HK-2 (cell line): ENCODE results near the gene CLEC9A.

Experiments used
- DNase-seq: peaks from one replicate; pipeline ENCODE4 v3.0.0-alpha.2; 2018; ENCODE audit not compliant: unreplicated experiment

Gene CLEC9A

DNA sequence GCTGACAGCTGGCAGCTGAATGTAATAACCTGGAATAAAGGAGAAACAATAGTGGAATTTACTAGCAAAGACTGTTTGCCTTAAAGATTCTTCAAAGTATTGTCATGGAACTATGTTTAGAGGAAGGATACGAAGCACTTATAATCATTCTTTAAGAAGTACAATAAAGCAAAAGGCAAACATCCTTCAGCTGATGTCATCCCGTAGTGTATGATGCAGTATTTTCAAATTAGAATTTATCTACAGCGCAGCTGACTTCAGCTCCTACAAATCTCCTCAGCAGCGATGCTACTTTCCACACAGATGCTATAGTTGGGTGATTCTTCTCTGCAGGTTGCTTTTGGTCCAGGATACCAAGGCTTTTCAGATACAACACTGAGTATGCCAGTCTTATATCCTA is 36.8 kb downstream of the CLEC9A start:
- DNase-seq = no peak

DNA sequence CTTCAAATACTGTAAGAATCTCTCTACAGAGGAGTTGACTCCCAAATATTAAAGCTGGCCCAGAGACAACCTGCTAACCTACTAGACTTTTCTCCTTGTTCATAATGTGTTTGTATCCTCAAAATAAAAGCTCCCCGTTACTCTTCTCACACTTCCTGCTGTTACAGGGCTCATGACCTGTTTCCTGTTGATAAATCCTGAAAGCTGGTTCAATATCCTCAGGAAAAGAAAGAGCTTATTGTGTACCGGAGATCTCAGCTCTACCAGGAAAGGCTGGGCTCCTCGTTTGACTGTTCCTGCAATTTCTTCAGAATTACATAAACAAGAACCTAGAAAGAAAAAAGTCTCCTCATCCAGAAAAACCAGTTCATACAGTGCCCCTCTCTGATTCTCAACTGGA is 37.5 kb downstream of the CLEC9A start:
- DNase-seq = no peak

DNA sequence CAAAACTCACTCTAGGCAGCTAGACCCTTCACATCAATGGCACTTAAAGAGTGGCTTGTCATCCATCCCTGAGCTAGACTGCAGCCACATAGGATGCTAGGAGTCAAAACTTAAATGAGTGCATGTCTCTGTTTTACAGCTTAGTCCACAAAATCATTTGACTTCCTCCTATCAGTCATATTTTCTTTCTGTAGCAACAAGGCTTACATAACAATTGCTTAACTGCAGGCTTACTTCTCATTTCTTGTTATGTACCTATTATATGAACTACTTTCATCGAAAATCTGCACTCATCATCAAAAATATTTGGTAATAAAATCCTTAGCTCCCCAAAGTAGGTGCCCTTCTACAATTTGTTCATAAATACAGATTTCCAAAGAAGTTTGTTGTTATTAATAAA is 38.2 kb downstream of the CLEC9A start:
- DNase-seq = no peak

DNA sequence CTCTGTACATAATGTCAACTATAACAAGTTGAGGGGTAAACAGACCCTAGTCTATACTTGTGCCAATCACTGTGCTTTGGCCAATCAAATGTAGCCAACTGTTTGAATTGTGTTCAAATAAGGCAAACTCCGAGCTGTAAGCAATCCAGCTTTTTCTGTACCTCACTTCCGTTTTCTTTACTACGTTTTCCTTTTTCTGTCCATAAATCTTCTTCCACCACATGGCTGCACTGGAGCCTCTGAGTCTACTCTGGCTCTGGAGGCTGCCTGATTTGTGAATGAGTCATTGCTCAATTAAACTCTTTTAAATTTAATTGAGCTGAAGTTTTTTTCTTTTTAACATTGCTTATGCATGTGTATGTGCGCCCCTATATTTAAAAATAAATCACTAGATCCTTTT is 38.6 kb downstream of the CLEC9A start:
- no peak for DNase-seq

DNA sequence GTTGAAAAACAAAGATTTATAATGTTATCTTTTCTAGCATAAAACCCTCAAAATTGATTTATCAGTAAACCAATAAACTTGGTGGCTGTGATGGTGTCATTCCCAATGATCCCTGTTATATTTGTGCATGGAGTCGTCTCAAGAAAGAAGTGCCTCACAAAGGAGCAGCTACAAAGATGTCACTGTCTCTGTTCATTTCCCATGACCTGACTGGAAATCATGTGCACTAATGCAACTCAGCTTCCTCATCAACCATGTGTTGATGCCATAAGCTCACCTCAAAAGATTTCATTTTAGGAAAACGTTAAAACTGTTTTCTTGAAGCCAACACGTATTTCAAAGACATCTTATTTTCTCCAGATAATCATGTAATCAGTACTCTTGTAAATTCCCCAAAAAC is 39.5 kb downstream of the CLEC9A start:
- no peak for DNase-seq

DNA sequence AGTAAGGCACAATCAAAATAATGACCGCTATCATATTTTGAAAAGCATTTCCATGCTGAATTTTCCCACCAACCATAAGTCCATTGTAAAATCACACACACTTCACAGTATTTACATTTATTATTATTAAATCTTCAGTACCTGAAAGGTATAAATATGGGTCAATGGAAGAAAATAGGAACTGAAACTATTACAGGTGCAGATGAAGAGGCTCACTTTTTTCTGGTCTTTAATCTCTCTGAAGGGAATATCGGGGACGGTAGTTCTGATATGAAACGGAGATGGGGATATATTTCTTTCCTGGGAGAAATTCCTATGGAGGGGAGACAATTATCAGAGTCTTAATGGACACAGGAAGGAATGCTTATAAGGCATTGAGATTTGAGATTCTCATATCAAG is 39.9 kb downstream of the CLEC9A start:
- DNase-seq = no peak

DNA sequence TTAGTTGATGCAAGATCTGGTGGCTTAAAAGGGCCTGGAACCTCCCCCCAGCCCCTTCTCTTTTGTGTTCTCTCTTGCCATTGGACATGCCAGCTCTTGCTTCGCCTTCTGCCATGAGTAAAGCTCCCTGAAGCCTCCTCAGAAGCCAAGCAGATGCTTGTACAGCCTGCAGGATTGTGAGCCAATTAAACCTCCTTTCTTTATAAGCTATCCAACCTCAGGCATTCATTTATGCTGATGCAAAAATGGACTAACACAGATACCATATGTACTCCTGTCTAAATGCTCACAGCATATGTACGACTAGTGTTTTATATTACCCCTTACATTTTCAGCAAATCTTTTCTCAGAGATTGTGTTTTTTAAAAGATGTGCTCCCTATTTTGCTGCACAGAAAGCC is 41.6 kb downstream of the CLEC9A start:
- no peak for DNase-seq

DNA sequence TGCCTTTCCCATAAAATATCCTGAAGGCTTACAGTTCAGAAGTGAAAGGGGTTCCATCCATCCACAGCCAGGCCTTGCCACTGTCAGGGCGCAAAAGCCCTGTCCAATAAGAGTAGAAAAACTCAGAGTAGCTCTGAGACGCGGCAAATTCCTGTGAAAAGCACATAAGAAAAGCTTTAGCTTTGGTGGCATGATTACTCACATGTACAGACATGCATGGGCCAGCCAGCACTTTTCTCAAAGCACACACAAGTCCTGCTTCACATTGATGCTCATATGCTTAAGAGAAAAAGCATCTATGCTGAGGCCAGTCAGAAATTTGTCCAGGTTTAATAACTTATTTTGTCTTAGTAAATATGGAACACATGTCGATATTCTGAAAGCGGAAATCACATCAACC is 42.8 kb downstream of the CLEC9A start:
- no peak for DNase-seq

DNA sequence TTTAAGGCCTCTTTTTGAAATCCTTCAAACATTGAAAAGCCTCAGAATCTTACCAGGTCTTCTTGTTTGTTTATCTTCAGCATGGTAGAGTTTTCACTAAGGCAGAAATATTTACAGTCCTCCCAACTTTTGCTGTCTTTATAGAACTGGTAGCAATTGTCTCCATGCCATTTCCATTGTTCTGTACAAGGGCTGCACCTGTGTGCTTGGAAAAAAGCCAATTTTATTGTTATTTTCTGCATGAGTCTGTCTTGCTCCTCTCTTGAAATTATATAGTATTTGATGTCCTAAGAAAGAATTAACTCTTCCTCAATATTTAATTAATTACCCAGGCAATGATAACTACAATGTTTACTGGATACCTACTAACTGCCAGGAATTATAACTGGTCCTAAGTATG is 45.0 kb downstream of the CLEC9A start:
- no peak for DNase-seq

DNA sequence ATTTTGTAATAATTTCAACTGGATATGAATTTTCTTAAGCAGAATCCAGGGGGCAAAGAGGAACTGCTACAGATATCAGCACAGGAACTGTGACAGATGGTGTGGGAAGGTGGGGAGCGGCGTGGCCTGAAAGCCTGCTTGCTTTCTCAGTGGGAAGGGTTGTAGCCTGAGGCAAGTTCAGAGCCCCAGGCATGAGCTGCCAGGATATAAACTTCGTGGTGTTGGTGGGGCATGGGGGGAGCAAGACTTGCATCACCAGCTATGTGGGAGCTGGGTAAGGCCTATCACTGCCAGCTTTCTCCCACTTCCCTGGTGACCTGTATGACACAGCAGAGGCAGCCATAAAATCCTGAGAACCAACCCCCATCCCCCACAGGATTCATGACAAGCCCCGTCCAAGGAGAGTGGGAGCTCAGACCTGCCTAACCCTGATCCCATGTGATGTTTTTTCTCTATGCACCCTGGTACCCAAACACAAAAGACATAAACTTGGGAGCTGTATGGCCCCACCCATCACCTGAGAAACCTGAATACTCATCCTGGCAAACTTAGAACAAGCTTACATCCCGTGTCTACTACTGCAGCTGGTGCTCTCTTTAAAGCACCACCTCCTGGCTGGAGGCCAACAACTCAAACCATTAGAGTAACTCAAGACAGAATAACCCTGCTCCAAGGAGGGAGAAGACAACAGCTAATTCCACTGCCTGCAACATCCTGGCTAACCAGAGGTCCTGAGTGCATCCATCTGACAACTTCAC is 51.8 kb downstream of the CLEC9A start:
- DNase-seq = no peak

DNA sequence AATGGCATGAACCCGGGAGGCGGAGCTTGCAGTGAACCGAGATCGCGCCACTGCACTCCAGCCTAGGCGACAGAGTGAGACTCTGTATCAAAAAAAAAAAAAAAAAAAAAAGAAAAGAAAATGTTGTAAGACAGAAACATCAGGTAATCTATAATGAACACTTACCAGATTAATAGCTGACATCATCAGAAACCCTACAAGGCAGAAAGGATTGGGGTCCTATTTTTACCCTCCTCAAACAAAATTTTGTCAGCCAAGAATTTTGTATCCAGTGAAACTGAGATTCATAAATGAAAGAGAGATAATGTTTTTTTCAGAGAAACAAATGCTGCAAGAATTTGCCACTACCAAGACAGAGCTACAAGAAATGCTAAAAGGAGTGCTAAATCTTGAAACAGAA is 54.3 kb downstream of the CLEC9A start:
- DNase-seq = no peak

DNA sequence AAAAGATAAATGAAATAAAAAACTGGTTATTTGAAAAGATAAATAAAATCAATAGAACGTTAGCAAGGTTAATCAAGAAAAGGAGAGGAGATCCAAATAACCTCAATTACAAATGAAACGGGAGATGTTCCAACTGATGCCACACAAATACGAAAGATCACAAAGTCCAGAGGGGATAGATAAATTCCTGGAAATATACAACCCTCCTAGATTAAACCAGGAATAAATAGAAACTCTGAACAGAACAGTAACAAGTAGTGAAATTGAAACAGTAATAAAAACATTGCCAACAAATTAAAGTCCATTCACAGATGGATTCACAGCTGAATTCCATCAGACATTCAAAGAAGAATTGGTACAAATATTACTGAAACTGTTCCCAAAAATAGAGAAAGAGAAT is 55.9 kb downstream of the CLEC9A start:
- DNase-seq = no peak

DNA sequence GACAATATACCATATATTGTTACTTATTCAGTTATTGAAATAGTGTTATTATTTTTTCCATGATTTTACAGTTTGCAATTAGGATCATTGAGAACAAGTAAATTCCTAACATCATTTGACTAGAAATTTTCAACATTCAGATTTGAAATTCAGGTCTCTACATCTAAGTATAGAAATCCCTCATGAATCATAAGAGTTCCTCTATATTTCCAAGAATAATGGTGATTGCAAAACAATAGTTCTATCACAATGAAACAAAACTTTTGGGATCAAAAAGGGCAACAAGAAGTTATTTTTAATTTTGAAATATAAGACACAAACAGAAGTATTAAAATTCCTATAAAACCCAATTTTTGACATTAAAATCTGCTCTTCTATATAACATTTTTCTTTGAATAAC is 57.5 kb downstream of the CLEC9A start:
- DNase-seq = no peak

DNA sequence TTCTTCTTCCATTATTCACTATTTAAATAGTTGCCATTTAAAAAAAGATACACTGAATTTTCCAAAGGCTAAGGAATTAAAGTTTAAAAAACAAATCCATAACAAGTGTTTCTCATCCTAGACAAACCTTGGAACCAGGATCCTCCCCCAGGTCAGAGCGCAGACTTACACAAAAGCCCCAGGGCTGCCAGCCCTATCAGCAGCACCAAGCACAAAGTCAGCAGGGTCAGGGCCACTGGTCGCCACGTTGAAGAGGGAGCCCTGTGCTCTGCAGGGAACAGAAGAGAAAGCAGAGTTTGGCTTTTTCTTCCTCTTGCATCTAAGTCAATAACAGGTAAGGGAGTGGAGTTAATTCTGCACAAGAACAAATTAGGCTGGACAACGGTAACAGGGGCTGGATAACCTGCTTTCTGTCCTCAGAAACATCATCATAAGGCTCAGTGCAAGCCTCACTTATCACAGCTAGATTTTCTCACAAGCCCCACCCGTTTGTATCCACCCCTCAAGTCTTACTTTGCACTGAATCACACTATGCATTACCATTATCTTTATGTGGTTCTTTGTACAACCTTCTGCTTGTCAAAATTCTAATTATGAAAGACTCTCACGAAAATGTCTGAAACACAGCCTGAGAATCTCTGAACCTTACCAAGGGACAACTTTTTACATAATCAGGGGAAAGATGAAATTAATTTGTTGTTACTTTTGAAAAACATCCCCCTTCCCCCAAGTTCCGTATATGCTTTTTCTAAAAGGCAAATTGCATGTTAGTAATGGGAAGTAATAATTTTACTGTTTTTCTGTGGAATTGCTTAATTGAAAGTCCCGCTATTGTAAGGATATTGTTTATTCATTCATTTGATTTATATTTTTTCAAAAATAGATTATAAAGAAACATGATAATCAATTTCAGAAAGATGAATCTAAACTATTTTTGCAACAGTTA is 58.7 kb downstream of the CLEC9A start:
- DNase-seq = no peak

DNA sequence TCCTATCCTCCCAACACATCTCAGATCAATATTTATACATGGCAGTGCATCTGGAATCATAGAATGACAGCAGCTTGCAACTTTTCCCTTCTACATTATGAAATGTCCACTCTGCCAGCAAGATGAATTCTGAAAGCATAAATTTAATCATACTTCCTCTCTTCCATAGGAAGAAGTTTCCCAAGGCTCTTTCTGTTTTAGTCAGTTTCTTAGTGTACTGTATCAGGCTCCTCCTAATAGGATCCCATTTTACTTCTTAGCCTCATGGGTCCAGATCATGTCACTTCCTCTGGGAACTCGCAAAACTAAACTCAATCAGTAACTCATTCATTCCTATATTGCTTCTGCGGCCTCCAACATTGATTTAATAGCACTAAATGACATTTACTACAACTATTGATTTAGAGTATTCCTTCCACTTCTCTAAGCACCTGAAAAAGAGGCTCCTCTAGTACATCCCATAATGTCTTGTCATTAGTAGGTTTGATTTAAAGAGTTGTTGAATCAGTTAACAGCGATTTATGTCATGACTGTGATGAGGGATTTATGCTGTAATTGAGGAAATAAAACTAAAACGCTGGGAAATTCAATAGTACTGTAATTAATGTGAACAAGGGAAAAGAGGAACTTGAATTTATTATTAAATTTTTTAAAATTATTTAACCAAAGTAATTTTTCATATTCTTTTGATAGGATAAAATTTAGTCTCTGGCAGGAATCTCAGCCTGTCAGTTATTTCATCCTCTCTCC is 64.3 kb downstream of the CLEC9A start:
- no peak for DNase-seq

DNA sequence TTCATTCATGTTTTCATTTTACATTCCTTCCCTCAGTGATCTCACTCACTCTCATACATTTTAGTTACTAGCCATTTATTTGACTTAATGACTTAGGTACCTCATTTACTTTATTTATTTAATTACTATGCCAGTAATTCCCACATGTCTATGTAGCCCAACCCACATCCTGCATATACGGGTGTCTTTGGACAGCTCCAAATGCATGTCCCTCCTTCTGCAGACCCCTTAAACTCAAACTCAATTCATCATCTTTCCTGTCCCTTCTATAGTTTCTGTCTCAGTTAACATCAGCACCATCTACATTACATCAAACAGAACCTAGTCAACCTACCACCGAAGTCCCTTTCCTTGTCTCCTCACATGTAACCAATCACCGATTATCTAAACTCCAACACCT is 65.5 kb downstream of the CLEC9A start:
- no peak for DNase-seq

DNA sequence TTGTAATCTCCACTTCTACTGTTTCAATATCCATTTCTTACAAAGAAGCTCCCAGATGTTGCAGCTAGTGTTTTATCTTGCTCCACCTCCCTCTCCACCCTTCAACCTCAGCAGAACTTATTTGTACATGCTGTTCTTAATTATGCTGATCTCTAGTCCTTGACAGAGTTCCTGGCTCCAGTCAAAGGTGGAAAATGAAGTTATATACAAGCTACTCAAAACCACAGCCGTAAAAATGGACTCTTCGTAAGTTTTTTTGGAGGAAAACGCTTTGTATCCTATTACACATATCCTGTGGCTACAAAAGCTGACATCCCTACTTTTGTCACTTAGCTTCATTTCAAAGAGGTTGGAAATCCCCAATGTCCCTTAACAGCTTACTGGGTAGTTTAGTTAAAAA is 67.0 kb downstream of the CLEC9A start:
- DNase-seq = no peak

DNA sequence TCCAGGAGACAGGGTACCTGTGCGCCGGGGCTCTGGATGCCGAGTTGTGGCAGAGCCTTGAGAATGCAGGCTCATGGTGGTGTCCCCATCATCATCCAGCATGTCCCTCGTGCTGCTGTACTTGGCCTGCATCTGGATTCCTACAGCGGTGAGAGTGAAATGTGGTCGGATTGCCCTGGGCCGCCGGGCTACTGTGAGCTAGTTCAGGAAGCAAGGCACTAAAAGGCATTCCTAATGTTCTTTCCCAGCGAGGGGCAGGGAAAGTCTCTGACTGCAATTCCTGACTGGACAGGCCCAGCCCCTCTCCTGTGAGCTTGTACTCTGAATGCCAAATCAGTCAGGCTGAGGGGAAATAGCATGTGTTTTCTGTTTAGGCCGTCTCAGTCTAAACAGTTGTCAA is 68.3 kb downstream of the CLEC9A start, which contains the start of gene CLEC1A:
Gene CLEC1A, minus strand, starts transcription at position 195 of the 400 bp plus-strand sequence. Its CDS starts 63 bp downstream, at position 132.
- DNase-seq = no peak

DNA sequence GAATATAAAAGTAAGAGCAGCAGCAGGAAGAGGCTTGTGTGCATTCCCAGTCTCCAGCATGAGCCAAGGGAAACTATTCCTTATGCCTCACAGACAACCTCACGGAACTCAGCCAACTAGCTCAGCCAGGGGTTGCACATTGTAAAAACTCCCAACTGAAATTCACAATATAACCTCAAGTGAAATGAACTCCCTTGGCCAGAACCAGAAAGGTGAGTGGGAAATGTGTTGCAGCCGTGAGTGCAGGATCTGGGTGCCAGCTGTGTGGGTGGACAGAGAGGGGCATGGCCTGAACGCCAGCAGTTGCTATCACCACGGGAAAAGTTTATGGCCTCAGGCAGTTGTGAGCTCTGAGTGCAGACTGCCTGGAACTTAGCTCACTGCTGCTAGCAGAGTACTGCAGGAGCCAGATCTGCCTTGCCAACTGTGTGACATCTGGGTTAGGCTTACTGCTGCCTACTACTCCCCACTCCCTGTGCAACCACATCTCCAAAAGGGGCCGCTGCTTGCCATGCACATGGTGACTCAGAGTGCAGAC is 70.6 kb downstream of the CLEC9A start:
- DNase-seq = no peak

DNA sequence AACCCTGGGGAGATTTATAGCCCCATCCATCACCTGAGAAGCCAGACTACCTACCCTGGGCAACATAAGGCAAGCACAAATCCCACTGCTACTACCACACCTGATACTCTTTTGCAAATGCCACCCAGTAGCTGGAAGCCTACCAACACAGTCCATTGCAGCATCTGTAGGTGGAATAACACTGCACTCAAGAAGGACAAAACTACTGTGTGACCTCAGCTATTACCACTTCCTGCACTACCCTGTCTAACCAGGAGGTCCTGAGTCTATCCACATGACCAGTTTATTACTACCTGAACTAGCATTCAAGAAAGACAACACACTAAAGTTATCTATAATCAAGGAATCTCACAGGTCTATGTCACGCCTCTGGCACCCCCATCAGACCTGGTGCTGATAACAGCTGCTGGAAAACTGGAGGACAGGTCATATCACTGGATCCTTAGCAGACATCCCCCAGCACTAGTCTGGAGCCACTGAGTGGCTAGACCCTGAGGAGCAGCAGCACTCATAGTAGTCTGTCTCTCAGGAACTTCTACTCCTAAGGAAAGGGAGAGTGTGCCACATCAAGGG is 71.3 kb downstream of the CLEC9A start:
- DNase-seq = no peak

DNA sequence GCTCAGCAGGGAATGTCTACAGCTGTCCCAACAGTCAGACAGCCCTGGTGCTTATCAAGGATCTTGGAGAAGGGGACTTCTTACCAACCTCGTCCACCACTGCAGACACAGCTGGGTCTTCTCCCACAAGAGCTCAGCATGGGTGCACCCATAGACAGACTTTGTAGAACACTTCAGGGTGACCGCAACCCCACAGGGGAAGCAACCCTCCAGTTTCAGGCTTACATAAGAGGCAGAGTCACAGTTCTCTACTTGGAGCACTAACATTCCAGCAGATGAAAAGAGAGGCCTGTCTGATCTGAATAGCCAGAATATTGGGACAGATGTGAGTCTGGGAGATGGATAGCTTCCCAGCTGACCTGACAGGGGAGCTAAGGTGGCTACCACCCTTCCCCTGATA is 71.8 kb downstream of the CLEC9A start:
- DNase-seq = no peak
